Right forelimb (tissue), 1 donor: ENCODE data around the gene BHLHE41.

Experiments used
- DNase-seq: peaks from one replicate; pipeline ENCODE4 v3.0.0-alpha.2; 2018

Gene BHLHE41

DNA sequence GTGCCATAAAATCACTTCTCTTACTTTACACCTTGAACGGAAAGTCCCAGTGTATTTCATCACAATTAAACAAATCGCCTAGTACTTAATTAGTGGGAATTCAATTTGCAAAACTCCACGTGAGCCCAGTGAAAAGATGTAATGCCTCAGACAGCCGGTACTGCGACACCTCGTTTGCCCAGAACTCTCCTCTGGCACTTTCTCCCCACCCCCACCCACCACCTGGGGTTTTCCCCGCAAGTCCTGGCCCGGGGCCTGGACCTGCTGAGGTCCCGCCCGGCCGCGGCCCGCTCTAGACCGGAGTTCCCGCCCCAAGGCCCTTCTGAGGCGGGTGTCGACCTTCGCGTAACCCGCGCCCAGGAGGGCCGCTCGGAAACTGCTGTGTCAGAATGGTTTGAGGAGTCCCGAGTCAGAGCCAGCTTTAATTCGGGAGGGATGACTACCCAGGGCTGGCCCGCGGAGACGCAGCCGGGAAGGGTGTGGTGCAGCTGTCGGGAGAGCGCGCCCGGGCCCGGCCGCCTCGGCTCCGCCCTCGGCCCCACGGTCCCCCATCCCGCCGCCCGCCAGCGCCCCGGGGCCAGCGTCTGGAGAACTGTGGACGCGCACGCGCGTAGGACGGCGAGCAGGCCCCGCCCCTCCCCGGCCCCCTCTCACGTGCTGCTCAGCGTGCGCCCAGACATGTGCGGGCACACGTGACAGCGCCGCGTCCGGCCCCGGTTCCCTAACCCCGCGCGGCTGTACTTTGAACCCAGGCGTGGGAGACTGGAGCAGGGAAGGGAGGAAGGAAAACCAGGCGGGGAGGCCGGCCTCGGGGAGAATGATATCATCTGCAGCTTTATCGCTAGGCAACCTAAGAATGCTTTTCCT lies 10.8 kb downstream of the BHLHE41 start:
- peak; percentile 94 for DNase-seq

DNA sequence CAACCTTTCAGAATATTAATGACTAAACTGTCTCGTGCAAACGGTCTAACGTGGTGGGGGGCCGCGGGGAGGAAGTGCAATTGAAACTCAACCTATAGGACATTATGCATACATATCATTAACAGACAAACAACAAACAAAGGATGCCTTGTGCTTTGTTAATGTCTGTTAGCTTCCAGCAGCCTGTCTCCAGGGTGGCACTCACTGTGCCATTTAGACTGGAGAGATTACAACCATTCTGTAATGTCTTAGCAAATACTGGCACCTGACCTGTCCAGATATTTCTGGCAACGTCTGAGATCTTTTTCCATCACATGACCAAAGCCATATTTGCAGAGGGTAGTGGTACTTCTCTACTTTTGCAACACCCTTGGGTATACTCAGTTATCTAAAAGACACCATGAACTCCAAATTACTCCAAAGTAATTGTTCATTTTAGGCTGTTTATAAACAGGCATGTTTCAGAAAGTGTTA lies 11.6 kb downstream of the BHLHE41 start:
- DNase-seq: no peak

DNA sequence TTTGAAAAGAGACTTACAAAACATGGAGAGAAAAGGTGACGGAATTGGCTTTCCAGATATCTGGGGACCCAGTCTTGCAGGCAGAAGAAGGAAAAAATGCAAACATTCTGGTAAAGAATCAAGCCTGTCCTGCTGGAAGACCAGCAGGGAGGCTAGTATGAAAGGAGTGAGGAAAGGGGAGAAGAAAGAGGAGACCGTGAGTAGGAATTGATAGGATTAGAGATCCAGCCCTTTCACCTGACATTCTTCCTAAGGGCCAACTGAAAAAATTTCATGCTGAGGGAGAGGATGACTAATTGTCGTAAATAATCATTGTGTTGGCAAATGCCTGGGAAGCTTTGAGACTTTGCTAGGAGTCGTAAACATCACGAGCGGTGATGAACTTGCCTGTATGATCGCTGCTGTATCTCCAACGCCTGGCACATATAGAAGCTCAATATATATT lies 12.1 kb downstream of the BHLHE41 start:
- DNase-seq: no peak

DNA sequence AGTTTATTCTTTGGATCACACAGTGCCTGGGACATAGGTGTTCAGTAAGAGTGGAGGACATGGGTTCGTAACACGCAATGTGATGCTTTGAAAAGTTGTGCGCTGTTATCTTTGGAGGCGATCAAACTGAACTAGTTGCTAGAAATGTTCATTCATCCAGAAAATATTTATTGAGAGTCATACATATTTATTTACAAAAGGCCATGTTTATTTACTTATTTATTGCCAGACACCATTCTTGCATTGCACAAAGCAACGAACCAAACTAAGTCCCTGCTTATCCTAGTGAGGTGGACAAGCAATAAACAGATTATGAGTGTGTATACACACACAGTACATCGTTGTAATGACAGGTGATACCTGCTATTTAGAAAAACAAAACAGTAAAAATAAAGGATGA lies 12.6 kb downstream of the BHLHE41 start:
- no peak for DNase-seq

DNA sequence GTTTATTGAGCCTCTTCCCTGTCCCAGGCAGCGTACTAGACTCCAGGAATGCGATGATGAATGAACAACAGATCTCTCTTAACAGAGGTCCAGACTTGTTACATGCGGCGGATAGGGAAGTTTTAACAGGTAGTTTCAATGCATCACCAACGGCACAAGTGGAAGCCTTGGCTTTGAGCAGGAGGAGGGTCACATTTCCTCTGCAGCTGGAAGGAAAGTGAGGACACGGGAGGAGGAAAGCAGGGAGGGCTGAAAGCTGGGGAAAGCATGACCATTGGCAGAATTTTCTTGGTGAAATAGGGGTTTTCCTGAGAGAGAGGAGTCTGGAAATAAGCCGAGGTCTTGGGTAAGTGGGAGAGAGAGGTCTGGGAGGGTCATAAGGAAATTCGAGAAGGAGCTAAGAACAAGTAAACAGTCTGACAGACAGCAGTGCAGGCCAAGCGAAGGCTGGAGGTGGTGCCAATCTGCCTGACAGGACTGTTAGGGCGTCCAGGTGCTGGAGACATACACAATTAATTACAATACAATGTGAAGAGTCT lies 15.4 kb downstream of the BHLHE41 start:
- DNase-seq: no peak

DNA sequence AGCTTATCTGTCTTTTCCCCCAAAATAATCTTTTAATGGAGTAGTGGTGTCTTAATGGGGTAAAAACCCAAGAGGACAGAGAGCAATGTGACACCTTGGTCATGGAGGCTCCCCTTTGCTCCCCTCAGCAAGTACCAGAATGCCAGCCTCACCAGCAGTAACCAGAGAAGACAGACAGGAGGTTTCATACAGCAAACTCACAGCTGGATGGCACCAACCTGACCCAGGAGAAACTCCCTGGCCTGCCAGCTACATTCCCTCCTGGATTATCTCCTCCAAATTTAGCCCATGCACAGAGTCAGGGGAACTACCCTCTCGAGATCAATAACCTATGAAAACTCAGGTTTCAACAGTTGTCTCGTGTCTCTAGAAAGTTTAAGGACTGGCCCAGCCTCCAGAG lies 15.9 kb downstream of the BHLHE41 start:
- no peak for DNase-seq

DNA sequence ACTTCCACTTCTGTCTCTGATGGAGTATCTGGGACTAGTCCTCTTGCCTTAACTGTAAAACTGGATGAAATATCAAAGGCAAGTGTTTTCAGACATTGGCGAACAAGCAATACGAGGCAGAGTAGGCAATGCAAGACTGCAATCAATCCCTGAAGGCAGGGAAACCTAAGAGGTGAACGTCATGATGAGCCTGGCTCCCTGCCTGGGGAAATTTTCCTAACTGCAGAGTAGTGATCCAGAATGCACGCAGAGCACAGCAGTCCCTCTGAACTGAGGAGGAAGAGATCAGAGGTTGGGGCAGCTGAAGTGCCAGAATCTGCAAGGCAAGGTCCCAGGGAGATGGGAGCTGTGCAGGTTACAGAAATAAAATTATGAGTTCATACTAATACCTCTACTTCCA lies 18.5 kb downstream of the BHLHE41 start:
- DNase-seq: no peak

DNA sequence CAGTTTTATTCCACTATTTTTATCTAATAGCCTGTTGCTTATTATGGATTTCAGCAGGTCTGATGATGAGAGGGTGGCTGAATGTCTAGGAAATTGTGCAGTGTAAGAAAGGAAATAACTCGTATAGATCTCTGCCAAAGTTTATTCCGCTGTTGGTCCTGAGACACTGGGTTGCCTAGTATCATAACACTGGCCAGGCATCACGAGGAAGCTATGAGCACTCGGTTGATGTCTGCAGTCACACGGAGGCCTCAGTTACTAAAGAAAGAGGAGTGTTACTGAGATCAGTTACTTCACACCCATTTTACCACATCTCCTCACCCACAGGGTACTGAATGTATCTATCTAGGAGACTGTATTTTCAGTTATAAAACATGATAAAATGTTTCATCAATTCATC lies 21.9 kb downstream of the BHLHE41 start:
- DNase-seq: no peak

DNA sequence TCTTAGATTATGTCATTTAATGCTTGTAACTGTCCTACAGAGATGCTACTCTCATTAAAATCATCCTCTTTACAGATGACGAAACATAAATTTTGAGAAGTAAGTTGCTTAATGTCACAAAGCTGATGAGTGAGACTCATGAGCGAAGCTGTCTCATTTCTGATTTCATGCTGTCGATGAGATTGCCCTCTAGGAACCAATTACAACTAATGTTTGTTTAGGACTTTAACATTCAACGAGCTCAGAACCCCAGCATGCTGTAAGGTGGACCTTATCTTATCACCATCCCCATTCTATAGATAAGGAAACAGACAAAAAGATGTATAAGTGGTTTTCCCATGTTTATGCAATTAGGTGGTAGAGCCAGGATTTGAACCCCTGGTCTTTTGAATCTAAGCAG lies 23.1 kb downstream of the BHLHE41 start:
- no peak for DNase-seq

DNA sequence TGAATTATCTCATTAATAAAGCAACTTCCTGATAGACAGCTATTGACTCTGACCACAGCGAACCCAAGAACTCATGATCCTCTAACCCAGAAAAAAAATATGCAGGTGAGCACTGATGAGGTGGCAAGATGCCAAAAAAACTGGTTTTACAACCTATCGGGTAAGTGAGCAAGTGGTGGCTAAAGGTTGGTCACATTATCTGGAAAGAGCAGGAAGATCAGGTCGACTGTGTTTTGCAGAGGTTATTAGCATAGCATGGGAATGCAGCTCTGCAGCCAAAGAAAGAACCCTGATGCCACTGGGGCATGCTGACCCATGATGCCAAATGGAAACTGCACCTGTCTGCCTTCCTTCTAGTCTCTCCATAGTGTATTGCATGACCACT lies 23.5 kb downstream of the BHLHE41 start:
- no peak for DNase-seq

DNA sequence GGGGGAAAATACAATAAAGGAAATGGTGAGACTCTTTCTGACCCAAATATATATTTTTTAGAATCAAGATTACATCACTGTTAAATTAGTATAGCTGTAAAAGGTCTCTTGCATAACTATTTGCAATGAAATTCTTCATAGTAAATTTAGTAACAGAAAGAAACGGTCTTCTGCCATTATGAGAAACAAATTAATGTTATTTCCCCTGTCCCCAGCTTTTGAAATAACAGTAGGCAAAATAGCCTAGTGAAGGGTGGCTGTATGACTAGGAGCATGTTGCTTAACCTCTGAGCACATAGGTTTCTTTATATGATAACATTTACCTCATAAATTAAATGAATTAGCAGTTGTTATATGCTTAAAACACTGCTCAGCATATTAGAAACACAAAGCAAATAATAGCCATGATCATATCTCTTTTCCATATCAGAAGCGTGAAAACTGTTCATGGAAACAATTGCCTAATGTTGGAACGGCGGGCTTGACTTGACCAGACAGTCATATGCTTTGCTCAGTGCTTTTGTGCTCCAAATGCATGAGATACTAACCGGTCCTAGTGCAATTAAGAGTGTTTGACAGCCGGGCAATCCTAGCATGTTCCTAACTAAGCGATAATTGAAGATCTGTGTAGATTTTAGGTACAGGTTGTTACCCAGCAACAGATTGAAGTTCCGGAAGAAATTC lies 24.0 kb downstream of the BHLHE41 start:
- no peak for DNase-seq

DNA sequence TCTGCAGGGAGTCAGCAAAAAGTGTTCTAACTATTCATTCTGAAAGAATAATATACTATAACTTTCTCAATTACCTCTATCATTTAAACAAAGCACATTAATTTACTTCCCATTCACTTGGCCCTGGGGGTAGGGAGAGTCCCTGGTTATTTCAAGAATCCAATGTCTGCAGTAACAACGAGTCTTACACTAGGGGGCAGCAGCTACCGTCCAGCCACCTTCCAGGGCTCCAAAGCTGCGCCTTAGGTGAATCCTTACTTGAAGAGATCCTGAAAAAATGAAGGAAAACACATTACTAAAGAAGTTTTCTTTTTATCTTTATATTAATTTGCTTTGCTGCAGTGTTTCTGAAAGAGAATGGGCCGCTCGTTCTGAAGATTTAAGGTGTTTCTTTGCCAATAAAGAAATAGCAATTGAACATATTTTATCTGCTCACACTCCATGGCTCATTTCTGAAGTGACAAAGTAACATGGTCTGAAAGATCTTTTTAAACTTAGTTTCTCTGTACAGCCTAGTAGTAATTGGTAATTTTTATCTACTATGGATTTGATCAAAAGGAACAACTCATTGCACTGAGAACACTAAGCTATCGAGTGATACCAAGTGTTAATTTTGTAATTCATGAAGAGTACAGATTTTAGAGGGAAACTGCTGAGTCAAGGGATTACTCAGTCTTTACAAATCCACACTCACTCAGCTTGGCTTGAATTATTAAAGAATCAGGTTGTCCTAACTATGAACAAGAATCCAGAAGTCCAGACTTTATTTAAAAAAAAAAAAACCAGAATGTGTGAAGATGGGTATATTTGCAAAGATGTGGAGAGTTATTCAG lies 27.6 kb downstream of the BHLHE41 start:
- DNase-seq: peak; percentile 75

DNA sequence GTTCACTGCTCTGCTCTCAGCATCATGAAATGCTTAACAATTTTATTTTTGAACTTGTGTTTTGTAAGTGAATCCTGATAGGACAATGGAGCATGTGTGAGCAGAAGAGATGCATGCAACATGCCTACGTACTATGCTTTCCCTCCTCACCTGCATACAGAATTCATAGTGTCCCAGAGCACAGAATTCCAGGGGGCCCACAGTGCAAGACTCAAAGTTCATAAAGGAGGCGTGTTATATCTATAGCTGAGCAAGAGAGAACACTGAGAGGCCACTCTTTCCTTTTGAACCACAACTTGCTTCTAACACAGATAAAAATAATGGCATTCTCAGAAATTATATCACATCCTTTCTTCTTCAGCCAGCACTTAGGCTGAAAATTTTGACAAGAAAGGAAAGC lies 28.8 kb downstream of the BHLHE41 start:
- no peak for DNase-seq

DNA sequence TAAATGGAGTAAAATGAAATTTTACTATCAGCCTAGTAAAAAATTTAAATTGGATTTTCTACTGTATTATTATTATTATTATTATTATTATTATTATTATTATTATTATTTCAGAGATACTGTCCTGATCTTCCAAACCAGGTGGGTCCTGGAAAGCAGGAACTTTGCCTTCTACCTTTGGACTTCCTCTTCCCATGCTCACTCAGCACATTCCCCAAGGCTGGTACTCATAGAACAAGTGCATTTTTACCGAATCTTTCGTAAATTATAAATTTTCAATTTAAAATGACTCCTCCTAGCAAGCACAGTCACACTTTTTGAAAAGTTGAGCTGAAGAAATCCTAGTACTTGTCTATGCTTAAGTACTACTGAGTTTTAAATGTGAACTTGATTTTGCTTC lies 29.7 kb downstream of the BHLHE41 start:
- no peak for DNase-seq

DNA sequence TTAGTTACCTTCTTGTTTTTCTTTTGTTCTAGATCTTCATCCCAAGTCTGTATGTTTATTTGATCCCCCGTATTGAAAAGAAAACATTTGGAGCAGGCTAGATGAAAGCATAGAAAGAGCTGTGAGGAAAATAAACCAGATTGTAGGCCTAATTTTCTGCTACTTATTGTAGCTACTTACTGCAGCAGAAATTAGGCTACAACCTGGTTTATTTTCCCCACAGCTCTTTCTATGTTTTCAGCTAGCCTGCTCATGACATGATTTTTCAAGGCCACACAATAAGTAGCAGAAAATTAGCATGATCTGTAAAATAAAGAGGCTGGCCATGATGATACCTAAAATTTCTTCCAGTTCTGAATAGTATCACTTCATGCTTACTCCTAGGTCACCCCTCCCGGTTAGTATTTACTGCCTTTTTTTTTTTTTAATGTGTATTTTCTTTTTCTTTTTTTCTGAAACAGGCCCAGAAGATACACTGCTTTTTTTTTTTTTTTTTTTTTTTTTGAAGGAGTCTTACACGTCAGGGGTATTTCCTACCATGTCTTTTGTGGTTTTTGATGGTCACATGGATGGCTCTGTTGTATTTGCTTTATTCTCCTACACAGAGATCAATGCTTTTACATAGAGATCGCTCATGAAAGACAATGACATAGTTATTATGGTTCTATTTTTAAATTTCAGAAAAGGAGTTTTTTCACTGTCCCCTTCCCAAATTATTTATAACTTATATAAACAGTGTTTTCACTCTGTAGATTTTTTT lies 32.3 kb downstream of the BHLHE41 start:
- no peak for DNase-seq

DNA sequence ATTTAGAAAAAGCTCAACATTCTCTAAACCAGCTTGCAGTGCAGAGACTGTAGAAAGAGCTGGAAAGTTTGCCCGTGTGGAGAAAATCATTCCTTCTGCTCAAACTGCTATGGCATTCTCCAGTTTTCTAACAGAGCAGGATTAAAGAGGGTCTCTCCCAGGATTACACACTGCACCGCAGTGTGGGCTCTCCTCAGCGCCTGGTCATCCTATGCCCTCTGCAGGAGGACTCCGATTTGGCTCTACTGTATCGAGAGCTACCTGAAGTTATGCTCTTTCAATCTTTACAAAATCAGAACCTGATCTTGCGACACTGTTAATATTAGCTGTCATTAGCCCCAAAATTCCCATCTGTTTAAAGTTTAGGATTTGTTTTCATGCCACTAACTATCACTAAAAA lies 33.0 kb downstream of the BHLHE41 start:
- DNase-seq: no peak

DNA sequence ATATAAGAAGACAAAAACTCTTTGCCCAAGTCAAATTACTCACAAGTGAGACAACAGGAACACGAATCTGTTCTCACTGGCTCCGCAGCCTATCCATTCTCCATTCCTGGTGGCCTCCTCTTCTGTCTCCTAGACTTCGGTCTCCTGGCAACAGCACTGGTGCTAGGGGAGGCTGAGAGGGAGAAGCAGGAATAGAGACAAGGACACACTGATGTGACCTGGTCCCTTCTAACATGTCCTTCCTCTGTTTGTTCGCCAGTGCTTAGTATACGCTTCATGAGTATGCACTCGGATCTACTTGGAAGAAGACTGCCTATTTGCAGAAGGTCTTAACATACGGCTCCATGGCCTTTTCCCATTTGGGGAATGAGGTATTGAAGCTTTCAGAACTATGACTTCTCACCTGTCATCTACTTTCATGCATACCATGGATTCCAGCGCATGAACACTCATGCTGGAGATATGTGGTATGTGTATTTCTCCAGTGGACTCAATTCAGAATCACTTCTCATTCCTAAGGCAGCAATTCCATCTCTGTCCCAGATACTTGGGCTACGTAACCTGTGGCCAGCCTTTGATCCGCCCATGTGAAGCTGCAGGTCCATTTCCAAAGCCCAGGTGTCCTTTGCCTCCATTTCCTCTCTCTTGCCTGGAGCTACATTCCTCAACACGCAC lies 33.9 kb downstream of the BHLHE41 start:
- no peak for DNase-seq

DNA sequence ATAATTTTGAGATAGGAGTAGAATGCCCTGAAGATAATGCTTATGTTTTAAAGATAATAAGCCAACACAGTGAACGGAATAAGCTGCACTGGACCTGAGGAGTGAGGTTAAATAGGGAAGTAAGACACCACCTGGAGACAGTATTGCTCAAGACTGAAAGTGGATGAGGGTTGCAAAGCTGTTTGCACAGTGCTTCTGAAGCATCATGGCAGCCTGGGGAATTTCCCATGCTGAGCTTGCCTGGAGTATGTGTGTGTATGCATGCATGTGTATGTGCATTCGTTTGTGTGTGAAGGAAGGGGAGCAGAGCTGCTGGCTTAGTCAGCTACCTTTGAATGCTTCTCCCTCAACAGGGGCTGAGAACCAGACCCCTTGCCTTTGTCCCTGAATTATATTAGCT lies 35.8 kb downstream of the BHLHE41 start:
- no peak for DNase-seq

DNA sequence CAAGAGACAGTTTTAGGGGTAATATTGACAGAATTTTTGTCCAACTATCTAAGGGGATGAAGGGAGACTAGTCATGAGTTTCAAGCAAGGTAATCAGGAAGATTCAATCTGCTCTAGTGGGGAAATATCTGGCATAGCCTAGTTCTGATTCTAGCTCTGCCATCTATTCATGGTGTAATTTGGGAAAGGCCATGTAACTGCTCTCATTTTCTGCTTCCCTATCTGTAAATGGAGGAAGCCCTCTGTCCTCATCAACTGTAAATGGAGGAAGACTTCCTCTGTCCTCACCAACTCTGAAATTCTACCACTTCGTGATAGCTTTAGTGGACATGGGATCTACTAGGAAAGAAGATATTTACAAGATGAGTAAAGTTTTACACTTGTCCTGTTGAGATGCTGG lies 37.9 kb downstream of the BHLHE41 start:
- no peak for DNase-seq

DNA sequence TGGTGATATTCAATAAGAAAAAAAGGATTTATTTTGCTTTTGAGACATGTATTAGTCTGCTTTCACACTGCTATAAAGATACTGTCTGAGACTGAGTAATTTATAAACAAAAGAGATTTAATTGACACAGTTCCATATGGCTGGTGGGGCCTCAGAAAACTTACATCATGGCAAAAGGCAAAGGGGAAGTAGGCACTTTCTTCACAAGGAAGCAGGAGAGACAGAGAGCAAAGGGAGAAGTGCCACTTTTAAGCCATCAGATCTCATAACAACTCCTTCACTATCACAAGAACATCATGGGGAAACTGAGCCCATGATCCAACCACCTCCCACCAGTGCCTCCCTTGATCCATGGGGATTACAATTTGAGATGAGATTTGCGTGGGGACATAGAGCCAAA lies 43.9 kb downstream of the BHLHE41 start:
- DNase-seq: no peak

DNA sequence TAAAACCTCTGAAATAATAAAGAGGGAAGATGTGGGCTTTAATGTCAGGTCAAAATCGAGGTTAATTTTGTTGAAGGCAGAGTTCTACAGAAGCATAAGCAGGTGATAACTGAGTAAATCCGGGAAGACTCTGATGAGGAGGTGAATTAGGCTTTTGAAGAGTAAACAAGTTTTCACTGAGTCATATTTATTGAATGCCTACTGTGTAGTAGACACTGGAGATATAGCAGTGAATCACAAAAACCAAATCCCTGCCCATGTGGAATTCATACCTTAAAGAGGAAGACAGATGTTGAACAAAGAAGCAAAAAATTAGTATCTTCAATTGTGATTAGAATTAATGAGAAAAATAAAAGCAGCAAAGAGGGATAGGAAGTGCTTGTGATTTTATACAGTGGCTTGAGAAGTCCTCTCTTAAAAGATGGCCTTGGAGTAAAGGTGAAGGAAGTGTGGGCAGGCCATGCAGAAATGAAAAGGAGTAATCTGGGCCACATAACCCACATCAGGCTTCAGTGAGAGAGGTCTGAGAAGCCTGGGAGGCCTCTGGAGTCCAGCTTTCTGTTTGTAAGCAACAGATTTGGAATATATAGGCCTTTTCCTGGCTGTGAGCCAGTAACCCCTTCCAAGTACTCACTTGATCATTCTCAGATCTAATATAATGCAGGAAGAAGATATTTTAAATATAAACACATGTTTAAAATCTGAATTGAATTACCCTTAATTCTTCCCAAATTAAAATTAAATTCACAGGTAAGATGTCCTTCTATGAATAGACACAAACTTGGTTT lies 46.7 kb downstream of the BHLHE41 start:
- DNase-seq: peak; percentile 50
